HCT116 (cell line): ENCODE data around the gene STX2. TPM values are rescaled to one million over a fixed set of nuclear protein-coding genes. Genes with fewer than 3 reads are reported as not detected.
A peak's percentile ranks its signal among the peaks of the same experiment; 100 is the strongest.

Experiments
- ATAC-seq: fragments of 200-7000 bp; cut with Tn5 transposase; 2 replicates; pipeline ENCODE4 v1.9.1; 2020; ENCODE audit warnings: mild to moderate bottlenecking, moderate library complexity
- BruUV-seq: library from RNA; stranded (reverse); fragments of 400-500 nt; replicated peaks from 2 replicates; lab custom pipeline; 2021; lab: Mats Ljungman, UMichigan
- CTCF ChIA-PET: fragments of 300-600 bp; sonication (Branson Sonifier 250); formaldehyde crosslinking; loops from one replicate; lab custom pipeline; 2021; ENCODE audit warnings: antibody characterized with exemption; lab: Charles Lee
- POLR2A ChIA-PET: fragments of 300-600, 350-600 bp; sonication (Branson Sonifier 250); formaldehyde crosslinking; loops from one replicate; lab custom pipeline; 2021; ENCODE audit warnings: antibody characterized with exemption; lab: Charles Lee
- RAD21 ChIA-PET, 2 experiments: fragments of 300-600 bp; sonication (Branson Sonifier 250); formaldehyde crosslinking; loops; one replicate each; lab custom pipeline; 2023; ENCODE audit warnings: low total read pairs in 2 of 2; ENCODE audit not compliant: uncharacterized antibody in 2 of 2, unreplicated experiment in 2 of 2, low non-redundant PET in 1 of 2; lab: Charles Lee
- DNase-seq: peaks from one replicate; pipeline ENCODE4 v3.0.0-alpha.2; 2010; ENCODE audit warnings: low read depth, low spot score
- H2AFZ ChIP-seq: fragments of 200-600 bp; shearing (Covaris generic), sonication (generic); 2 replicates; pipeline ENCODE4 v1.6.1; 2017; ENCODE audit warnings: low read depth, mixed run types, mixed read lengths, antibody characterized with exemption, low read length; ENCODE audit not compliant: poor library complexity, severe bottlenecking
- H3K27ac ChIP-seq: 2 replicates; pipeline ENCODE4 v1.5.1; 2012; ENCODE audit warnings: low read depth, low read length
- H3K27me3 ChIP-seq: fragments of 200-600 bp; sonication (generic); 2 replicates; pipeline ENCODE4 v1.6.1; 2016; ENCODE audit warnings: mixed run types, low read length, mixed read lengths; ENCODE audit not compliant: insufficient read depth
- H3K36me3 ChIP-seq, 2 experiments: fragments of 200-500 bp in 1 of 2; fragments of 200-600 bp in 1 of 2; sonication (Bioruptor generic) in 1 of 2; sonication (generic) in 1 of 2; 2 replicates each; pipeline versions ENCODE4 v1.5.1 to v1.6.1; 2014 to 2016; ENCODE audit warnings: low read length in 2 of 2, inconsistent platforms in 1 of 2, mixed read lengths in 1 of 2, mixed run types in 1 of 2; ENCODE audit not compliant: insufficient read depth in 2 of 2, control insufficient read depth in 1 of 2
- H3K4me1 ChIP-seq, 2 experiments: fragments of 200-600 bp in 1 of 2; sonication (generic) in 1 of 2; 2 replicates each; pipeline versions ENCODE4 v1.5.1 to v1.6.1; 2012 to 2017; ENCODE audit warnings: low read length in 2 of 2, inconsistent platforms in 1 of 2, mild to moderate bottlenecking in 1 of 2, mixed read lengths in 1 of 2, mixed run types in 1 of 2, moderate library complexity in 1 of 2; ENCODE audit not compliant: insufficient read depth in 2 of 2, control insufficient read depth in 1 of 2
- H3K4me2 ChIP-seq: fragments of 200-600 bp; sonication (generic); 2 replicates; pipeline ENCODE4 v1.6.1; 2017; ENCODE audit warnings: mixed run types, low read length, mixed read lengths
- H3K4me3 ChIP-seq, 2 experiments: fragments of 200-600 bp in 1 of 2; sonication (generic) in 1 of 2; replicated peaks in 1 of 2; 2 replicates each; pipeline ENCODE4 v1.5.1; 2011 to 2016; ENCODE audit warnings: low read length in 2 of 2, control low read depth in 1 of 2, low read depth in 1 of 2, mild to moderate bottlenecking in 1 of 2, mixed read lengths in 1 of 2, mixed run types in 1 of 2
- H3K79me2 ChIP-seq: fragments of 200-600 bp; sonication (generic); 2 replicates; pipeline ENCODE4 v1.6.1; 2017; ENCODE audit warnings: mild to moderate bottlenecking, mixed run types, low read length, moderate library complexity, mixed read lengths; ENCODE audit not compliant: insufficient read depth
- H3K9ac ChIP-seq: fragments of 200-600 bp; sonication (generic); 2 replicates; pipeline ENCODE4 v1.6.1; 2016; ENCODE audit warnings: low read length, mixed read lengths
- H3K9me2 ChIP-seq: fragments of 200-600 bp; sonication (generic), shearing (Covaris generic); 2 replicates; pipeline ENCODE4 v1.6.1; 2017; ENCODE audit warnings: mixed run types, mild to moderate bottlenecking, moderate library complexity; ENCODE audit not compliant: insufficient read depth
- H3K9me3 ChIP-seq, 2 experiments: fragments of 200-500 bp in 1 of 2; fragments of 200-600 bp in 1 of 2; sonication (Bioruptor generic) in 1 of 2; sonication (generic) in 1 of 2; 2 replicates each; pipeline ENCODE4 v1.6.1; 2014 to 2017; ENCODE audit warnings: low read length in 2 of 2, mixed read lengths in 2 of 2, inconsistent platforms in 1 of 2, low read depth in 1 of 2, mild to moderate bottlenecking in 1 of 2, mixed run types in 1 of 2, moderate library complexity in 1 of 2; ENCODE audit not compliant: control insufficient read depth in 1 of 2, insufficient read depth in 1 of 2
- H4K20me1 ChIP-seq: fragments of 200-600 bp; sonication (generic), shearing (Covaris generic); 2 replicates; pipeline ENCODE4 v1.6.1; 2017; ENCODE audit warnings: mixed run types, mild to moderate bottlenecking, moderate library complexity; ENCODE audit not compliant: insufficient read depth
- CBX3 ChIP-seq: IDR thresholded peaks from 2 replicates; pipeline ENCODE4 v1.6.1; 2012; ENCODE audit warnings: low read depth
- CEBPB ChIP-seq: IDR thresholded peaks from 2 replicates; pipeline ENCODE4 v1.6.1; 2012; ENCODE audit warnings: low read depth
- POLR2A ChIP-seq: IDR thresholded peaks from 2 replicates; pipeline ENCODE4 v1.7.0; 2011; ENCODE audit warnings: borderline replicate concordance; ENCODE audit not compliant: insufficient read depth, insufficient read length; ENCODE audit errors: extremely low read depth
- RAD21 ChIP-seq: IDR thresholded peaks from 2 replicates; pipeline ENCODE4 v1.6.1; 2012; ENCODE audit warnings: low read depth, mild to moderate bottlenecking
- REST ChIP-seq: IDR thresholded peaks from 2 replicates; pipeline ENCODE4 v1.6.1; 2012; ENCODE audit warnings: low read depth
- SIN3A ChIP-seq: IDR thresholded peaks from 2 replicates; pipeline ENCODE4 v1.6.1; 2012; ENCODE audit warnings: low read depth
- SP1 ChIP-seq: IDR thresholded peaks from 2 replicates; pipeline ENCODE4 v1.6.1; 2012; ENCODE audit warnings: low read depth
- SRF ChIP-seq: IDR thresholded peaks from 2 replicates; pipeline ENCODE4 v1.6.1; 2012; ENCODE audit warnings: low read depth
- TCF7L2 ChIP-seq: IDR thresholded peaks from 2 replicates; pipeline ENCODE4 v1.7.0; 2011; ENCODE audit warnings: borderline replicate concordance, inconsistent platforms; ENCODE audit not compliant: insufficient read depth, insufficient read length; ENCODE audit errors: extremely low read depth
- YY1 ChIP-seq: IDR thresholded peaks from 2 replicates; pipeline ENCODE4 v1.6.1; 2011; ENCODE audit warnings: low read length, low read depth, moderate library complexity, mild to moderate bottlenecking; ENCODE audit not compliant: insufficient replicate concordance; ENCODE audit errors: extremely low read depth
- ZFX ChIP-seq: fragments of 450-650 bp; IDR thresholded peaks from 2 replicates; pipeline ENCODE4 v1.6.1; 2017
- ZNF274 ChIP-seq: fragments of 200-500 bp; sonication (Bioruptor generic); IDR thresholded peaks from 2 replicates; pipeline ENCODE4 v1.6.1; 2014; ENCODE audit warnings: mild to moderate bottlenecking, low read depth, low read length, inconsistent platforms
- intact Hi-C: fragments of 100-400 bp; cut with micrococcal nuclease; formaldehyde crosslinking; loops from 2 replicates; pipeline ENCODE4 v1.10.0; 2022
- total RNA-seq: library from RNA; stranded (reverse); gene quantifications from one replicate; pipeline ENCODE4 v1.2.1, GENCODE V29; 2021; ENCODE audit not compliant: unreplicated experiment
- TF ChIP-seq, protein P1 (sequence below): IDR thresholded peaks from 2 replicates; pipeline ENCODE4 v1.6.1; 2012
- TF ChIP-seq, protein P2 (sequence below), 3 experiments: fragments of 200-600 bp in 1 of 3; sonication (generic) in 1 of 3; IDR thresholded peaks in 2 of 3; conservative IDR thresholded peaks in 1 of 3; 2 replicates each; pipeline ENCODE4 v1.5.1; 2012 to 2017; ENCODE audit warnings: low read depth in 2 of 3, low read length in 2 of 3, antibody characterized with exemption in 1 of 3, borderline replicate concordance in 1 of 3, control low read depth in 1 of 3, mild to moderate bottlenecking in 1 of 3, mixed read lengths in 1 of 3, mixed run types in 1 of 3, moderate library complexity in 1 of 3; ENCODE audit not compliant: insufficient read depth in 1 of 3

STX2 gene
- total RNA-seq, 1 experiment from 2014 or later: 19.2 TPM

- intact Hi-C loops: no loop called here
- ATAC-seq (no peak), DNase-seq (no peak)
- H3K9me2 ChIP-seq: no peaks in the 10 kb centered on the region
- no peaks in the 10 kb centered on the region for H4K20me1 ChIP-seq
- no TSS peak for BruUV-seq
- H3K79me2 ChIP-seq: peaks cover 17% of the 10 kb centered on the region
- ChIA-PET RAD21 (no interaction called here), CTCF (no interaction called here), POLR2A (no interaction called here)
- H3K27me3 ChIP-seq: no peaks in the 10 kb centered on the region
- no peaks in the 10 kb centered on the region; a peak in 1 of 4 replicates for H3K4me1 ChIP-seq
- H3K27ac ChIP-seq: no peak overlapping the region
- no peak overlapping the region for H3K4me2 ChIP-seq
- 0 out of 4 replicates have a peak, but pooled peaks cover 0 to 3% of the 10 kb centered on the region in 2 experiments for H3K36me3 ChIP-seq
- no peak overlapping the region for H3K4me3 ChIP-seq
- no peak overlapping the region for H2AFZ ChIP-seq
- H3K9ac ChIP-seq: no peak overlapping the region
- no peaks in the 10 kb centered on the region for H3K9me3 ChIP-seq
- TF ChIP-seq CEBPB: peak; percentile 78
- TF ChIP-seq ZNF274: no peak
These were observed 6.4 kb downstream of the STX2 start for GRCh38 chr12:130832561-130833209.

DNA sequence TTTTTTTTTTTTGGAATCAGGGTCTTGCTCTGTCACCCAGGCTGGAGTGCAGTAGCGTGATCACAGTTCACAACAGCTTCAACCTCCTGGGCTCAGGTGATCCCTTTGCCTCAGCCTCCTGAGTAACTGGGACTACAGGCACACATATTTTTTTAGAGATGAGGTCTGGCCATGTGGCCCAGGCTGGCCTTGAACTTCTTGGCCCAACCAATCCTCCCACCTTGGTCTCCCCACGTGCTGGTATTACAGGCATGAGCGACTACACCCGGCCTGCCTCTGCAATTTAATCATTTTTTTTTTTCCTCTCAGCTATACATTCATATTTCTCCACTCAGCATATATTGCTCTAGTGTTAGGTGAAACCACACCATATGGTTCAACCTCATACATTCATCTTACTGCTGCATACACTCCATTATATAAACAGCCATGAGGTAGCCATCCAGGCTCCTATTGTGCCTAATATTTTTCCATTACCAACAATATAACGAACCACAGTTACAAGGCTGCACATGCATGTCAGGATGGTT lies 7.1 kb downstream of the STX2 start:
- intact Hi-C loops: no loop called here
- Histone ChIP-seq H3K9ac (no peak overlapping the region), H2AFZ (no peak overlapping the region), H3K4me3 (no peak overlapping the region), H3K27me3 (no peaks in the 10 kb centered on the region), H3K4me1 (no peaks in the 10 kb centered on the region), H3K9me2 (no peaks in the 10 kb centered on the region), H3K36me3 (0 out of 4 replicates have a peak, but pooled peaks cover 0 to 3% of the 10 kb centered on the region in 2 experiments), H4K20me1 (no peaks in the 10 kb centered on the region), H3K27ac (no peak overlapping the region), H3K4me2 (no peak overlapping the region), H3K79me2 (peaks cover 19% of the 10 kb centered on the region; the same call in 1 of the 2 replicates), H3K9me3 (no peaks in the 10 kb centered on the region)
- ATAC-seq: no peak
- ChIA-PET CTCF (no interaction called here), POLR2A (no interaction called here), RAD21 (no interaction called here)
- TF ChIP-seq, protein P1, sequence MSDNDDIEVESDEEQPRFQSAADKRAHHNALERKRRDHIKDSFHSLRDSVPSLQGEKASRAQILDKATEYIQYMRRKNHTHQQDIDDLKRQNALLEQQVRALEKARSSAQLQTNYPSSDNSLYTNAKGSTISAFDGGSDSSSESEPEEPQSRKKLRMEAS: no peak
- TF ChIP-seq SP1 (no peak), SIN3A (no peak), REST (no peak), TCF7L2 (no peak), CEBPB (no peak), POLR2A (no peak), ZFX (no peak), CBX3 (no peak), ZNF274 (no peak), SRF (no peak), YY1 (no peak), RAD21 (no peak)
- TF ChIP-seq, protein P2, sequence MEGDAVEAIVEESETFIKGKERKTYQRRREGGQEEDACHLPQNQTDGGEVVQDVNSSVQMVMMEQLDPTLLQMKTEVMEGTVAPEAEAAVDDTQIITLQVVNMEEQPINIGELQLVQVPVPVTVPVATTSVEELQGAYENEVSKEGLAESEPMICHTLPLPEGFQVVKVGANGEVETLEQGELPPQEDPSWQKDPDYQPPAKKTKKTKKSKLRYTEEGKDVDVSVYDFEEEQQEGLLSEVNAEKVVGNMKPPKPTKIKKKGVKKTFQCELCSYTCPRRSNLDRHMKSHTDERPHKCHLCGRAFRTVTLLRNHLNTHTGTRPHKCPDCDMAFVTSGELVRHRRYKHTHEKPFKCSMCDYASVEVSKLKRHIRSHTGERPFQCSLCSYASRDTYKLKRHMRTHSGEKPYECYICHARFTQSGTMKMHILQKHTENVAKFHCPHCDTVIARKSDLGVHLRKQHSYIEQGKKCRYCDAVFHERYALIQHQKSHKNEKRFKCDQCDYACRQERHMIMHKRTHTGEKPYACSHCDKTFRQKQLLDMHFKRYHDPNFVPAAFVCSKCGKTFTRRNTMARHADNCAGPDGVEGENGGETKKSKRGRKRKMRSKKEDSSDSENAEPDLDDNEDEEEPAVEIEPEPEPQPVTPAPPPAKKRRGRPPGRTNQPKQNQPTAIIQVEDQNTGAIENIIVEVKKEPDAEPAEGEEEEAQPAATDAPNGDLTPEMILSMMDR (IDR thresholded peaks at IDR 0.05 in 2 of 3, conservative IDR thresholded peaks at IDR 0.05 in 1 of 3; ENCODE audit: borderline replicate concordance in 1 of 3, insufficient read depth in 1 of 3, low read depth in 2 of 3, low read length in 2 of 3): no peak
- DNase-seq: no peak
- BruUV-seq: no TSS peak
